ENCODE measurements around the gene NISCH.
A peak's percentile ranks its signal among the peaks of the same experiment; 100 is the strongest.

NISCH gene

DNA sequence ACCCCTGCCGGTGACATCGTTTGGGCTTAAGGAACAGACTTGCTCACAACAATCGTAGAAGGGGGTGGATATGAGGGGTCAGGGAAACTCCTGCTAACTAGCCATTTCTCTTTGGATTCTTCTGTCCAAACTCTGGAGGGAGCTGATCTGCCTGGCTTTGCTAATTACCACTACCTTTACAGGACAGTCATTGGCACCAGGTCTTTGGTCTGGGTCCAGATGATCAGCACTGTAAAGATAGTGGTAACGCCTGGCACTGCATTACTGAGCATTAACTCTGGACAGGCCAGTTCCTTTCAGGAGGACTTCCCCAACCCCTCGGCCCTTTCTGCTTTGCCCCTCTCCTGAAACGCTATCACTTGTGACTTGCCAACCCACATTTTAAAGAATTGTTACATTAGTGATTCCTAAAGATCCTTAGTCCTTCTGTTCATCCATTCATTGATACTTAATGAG is 81.8 kb downstream of the NISCH start:
- peak overlapping the region; percentile 74 for H3K27ac ChIP-seq (replicated peaks)
- TF ChIP-seq, protein P1, sequence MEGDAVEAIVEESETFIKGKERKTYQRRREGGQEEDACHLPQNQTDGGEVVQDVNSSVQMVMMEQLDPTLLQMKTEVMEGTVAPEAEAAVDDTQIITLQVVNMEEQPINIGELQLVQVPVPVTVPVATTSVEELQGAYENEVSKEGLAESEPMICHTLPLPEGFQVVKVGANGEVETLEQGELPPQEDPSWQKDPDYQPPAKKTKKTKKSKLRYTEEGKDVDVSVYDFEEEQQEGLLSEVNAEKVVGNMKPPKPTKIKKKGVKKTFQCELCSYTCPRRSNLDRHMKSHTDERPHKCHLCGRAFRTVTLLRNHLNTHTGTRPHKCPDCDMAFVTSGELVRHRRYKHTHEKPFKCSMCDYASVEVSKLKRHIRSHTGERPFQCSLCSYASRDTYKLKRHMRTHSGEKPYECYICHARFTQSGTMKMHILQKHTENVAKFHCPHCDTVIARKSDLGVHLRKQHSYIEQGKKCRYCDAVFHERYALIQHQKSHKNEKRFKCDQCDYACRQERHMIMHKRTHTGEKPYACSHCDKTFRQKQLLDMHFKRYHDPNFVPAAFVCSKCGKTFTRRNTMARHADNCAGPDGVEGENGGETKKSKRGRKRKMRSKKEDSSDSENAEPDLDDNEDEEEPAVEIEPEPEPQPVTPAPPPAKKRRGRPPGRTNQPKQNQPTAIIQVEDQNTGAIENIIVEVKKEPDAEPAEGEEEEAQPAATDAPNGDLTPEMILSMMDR (IDR thresholded peaks at IDR 0.05; ENCODE audit: insufficient read depth, low read length): no peak
- TF ChIP-seq POLR2AphosphoS5 (IDR thresholded peaks at IDR 0.05; ENCODE audit: low read depth): no peak
- no peak for TF ChIP-seq GABPA (IDR thresholded peaks at IDR 0.05; ENCODE audit: low read depth)
- TF ChIP-seq, protein P2, sequence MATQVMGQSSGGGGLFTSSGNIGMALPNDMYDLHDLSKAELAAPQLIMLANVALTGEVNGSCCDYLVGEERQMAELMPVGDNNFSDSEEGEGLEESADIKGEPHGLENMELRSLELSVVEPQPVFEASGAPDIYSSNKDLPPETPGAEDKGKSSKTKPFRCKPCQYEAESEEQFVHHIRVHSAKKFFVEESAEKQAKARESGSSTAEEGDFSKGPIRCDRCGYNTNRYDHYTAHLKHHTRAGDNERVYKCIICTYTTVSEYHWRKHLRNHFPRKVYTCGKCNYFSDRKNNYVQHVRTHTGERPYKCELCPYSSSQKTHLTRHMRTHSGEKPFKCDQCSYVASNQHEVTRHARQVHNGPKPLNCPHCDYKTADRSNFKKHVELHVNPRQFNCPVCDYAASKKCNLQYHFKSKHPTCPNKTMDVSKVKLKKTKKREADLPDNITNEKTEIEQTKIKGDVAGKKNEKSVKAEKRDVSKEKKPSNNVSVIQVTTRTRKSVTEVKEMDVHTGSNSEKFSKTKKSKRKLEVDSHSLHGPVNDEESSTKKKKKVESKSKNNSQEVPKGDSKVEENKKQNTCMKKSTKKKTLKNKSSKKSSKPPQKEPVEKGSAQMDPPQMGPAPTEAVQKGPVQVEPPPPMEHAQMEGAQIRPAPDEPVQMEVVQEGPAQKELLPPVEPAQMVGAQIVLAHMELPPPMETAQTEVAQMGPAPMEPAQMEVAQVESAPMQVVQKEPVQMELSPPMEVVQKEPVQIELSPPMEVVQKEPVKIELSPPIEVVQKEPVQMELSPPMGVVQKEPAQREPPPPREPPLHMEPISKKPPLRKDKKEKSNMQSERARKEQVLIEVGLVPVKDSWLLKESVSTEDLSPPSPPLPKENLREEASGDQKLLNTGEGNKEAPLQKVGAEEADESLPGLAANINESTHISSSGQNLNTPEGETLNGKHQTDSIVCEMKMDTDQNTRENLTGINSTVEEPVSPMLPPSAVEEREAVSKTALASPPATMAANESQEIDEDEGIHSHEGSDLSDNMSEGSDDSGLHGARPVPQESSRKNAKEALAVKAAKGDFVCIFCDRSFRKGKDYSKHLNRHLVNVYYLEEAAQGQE (IDR thresholded peaks at IDR 0.05; ENCODE audit: insufficient replicate concordance, low read depth): no peak
- TF ChIP-seq SPI1 (IDR thresholded peaks at IDR 0.05; ENCODE audit: borderline replicate concordance, low read depth): no peak

DNA sequence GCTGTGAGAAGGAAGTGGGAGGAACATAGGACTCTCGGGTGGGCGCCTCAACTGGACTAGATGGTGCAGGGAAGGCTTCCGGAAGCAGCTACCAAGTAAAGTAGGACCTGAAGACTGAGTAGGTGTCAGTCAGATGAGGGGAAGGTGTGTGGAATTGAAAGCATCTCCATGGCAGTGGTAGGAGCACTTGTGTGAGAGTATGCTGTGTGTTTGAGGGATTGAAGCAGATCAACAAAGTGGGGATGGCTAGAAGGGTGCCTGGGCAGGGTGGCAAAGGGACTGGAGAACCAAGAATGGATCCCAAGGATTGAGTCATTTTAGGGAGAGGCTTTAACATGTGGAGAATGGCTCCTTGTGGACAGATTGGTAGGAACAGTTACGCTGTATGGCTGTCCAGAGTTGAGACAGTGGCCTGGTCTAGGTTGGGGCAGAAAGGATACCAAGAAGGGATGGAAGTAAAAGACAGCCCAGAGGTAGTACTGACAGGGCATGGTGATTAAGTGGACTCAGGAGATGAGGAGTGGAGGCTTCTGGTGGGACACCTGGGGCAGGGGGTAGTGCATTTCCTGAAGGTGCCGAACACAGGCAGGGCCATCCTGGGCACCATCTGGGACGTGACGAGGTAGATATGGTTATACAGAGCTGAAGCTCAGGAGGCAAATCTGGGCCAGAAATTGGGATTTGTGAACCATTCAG is 82.5 kb downstream of the NISCH start:
- DNase-seq (ENCODE audit: low read depth in 1 of 2, low spot score in 1 of 2): no peak
- TF ChIP-seq SPI1 (IDR thresholded peaks at IDR 0.05; ENCODE audit: borderline replicate concordance, low read depth) (no peak), POLR2AphosphoS5 (IDR thresholded peaks at IDR 0.05; ENCODE audit: low read depth) (0 out of 2 replicates have a peak, but pooled peaks have one; percentile 19)
- Histone ChIP-seq H3K27me3 (ENCODE audit: insufficient read depth, poor library complexity, severe bottlenecking) (no peaks in the 10 kb centered on the region), H3K27ac (replicated peaks) (peak overlapping the region; percentile 74), H3K4me3 (replicated peaks; ENCODE audit: insufficient read depth, low read length) (peak overlapping the region; percentile 77)

More for the DNA sequence above, 81.8 kb downstream of the NISCH start:
- no peak for DNase-seq (ENCODE audit: low read depth in 1 of 2, low spot score in 1 of 2)
- peak overlapping the region; percentile 77 for H3K4me3 ChIP-seq (replicated peaks; ENCODE audit: insufficient read depth, low read length)
- no peaks in the 10 kb centered on the region for H3K27me3 ChIP-seq (ENCODE audit: insufficient read depth, poor library complexity, severe bottlenecking)

DNA sequence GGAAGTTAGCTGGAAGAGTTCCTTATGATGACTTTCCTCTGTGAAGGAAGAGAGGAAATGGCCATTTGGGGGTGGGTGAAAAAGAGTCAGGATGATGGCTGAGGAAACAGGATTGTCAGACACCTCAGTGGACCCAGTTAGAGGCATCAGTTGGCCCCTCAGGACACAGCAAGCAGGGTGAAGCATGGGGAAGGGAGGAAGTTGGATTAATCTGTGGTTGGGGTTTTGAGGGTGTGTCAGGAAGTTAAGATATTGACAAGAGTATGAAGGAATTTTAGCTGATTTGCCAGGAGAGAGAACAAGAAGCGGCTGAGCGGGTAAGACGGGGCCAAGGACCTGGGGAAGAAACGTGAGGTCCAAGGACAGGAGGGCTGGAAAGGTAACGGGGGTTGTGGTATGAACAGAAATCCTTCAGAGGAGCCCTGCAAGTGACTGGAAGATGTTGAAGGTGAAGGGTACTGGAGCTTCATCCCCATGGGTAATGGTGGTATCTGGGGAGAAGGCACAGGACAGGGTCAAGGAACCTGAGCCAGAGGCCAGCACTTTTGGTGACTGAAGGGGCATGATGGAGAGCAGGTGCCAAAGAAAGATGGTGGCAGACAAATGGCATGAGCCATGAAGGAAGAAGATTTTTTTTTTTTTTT is 83.7 kb downstream of the NISCH start:
- Histone ChIP-seq H3K4me3 (replicated peaks; ENCODE audit: insufficient read depth, low read length) (peak overlapping the region; percentile 28), H3K27ac (replicated peaks) (no peak overlapping the region), H3K27me3 (ENCODE audit: insufficient read depth, poor library complexity, severe bottlenecking) (no peaks in the 10 kb centered on the region)
- peak; percentile 28 to 32 for DNase-seq (ENCODE audit: low read depth in 1 of 2, low spot score in 1 of 2)
- TF ChIP-seq, protein P1 (IDR thresholded peaks at IDR 0.05; ENCODE audit: insufficient read depth, low read length): no peak
- TF ChIP-seq SPI1 (IDR thresholded peaks at IDR 0.05; ENCODE audit: borderline replicate concordance, low read depth) (peak; percentile 71), POLR2AphosphoS5 (IDR thresholded peaks at IDR 0.05; ENCODE audit: low read depth) (no peak)
- TF ChIP-seq, protein P2 (IDR thresholded peaks at IDR 0.05; ENCODE audit: insufficient replicate concordance, low read depth): no peak

DNA sequence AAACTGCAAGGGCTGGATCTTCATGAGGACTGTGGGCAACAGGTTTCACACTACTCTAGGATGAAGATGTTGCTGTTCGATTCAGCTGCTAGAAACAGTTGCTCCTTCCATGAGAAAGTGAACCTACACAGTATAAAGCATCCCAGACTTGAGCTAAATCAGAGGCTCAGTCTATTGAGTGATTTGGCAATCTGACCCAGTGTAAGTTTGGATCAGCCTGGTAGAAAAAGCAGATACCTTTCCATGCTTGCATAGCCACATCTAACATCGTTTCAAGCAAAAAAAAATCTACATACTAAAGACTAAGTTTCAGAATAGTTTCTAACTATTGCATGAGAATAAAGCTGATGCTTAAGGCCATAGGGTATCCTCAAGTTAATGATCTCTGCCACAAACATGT is 85.6 kb downstream of the NISCH start:
- DNase-seq (ENCODE audit: low read depth in 1 of 2, low spot score in 1 of 2): no peak
- no peak overlapping the region for H3K27ac ChIP-seq (replicated peaks)
- H3K27me3 ChIP-seq (ENCODE audit: insufficient read depth, poor library complexity, severe bottlenecking): no peaks in the 10 kb centered on the region
- no peak overlapping the region for H3K4me3 ChIP-seq (replicated peaks; ENCODE audit: insufficient read depth, low read length)
- TF ChIP-seq, protein P1 (IDR thresholded peaks at IDR 0.05; ENCODE audit: insufficient read depth, low read length): no peak
- TF ChIP-seq POLR2AphosphoS5 (IDR thresholded peaks at IDR 0.05; ENCODE audit: low read depth) (no peak; the same call in 1 of the 2 replicates), GABPA (IDR thresholded peaks at IDR 0.05; ENCODE audit: low read depth) (no peak), SPI1 (IDR thresholded peaks at IDR 0.05; ENCODE audit: borderline replicate concordance, low read depth) (no peak)
- TF ChIP-seq, protein P2 (IDR thresholded peaks at IDR 0.05; ENCODE audit: insufficient replicate concordance, low read depth): no peak

Measured in HL-60 (cell line).